Measurements from ENCODE around the gene MILR1.

Gene MILR1

GRCh38 chr17:64503341-64503740, 54.4 kb downstream of the MILR1 start:
- peak overlapping the region; percentile 100 for H3K4me3 ChIP-seq (replicated peaks; ENCODE audit: low read depth, low read length)
- TF ChIP-seq, protein P1, sequence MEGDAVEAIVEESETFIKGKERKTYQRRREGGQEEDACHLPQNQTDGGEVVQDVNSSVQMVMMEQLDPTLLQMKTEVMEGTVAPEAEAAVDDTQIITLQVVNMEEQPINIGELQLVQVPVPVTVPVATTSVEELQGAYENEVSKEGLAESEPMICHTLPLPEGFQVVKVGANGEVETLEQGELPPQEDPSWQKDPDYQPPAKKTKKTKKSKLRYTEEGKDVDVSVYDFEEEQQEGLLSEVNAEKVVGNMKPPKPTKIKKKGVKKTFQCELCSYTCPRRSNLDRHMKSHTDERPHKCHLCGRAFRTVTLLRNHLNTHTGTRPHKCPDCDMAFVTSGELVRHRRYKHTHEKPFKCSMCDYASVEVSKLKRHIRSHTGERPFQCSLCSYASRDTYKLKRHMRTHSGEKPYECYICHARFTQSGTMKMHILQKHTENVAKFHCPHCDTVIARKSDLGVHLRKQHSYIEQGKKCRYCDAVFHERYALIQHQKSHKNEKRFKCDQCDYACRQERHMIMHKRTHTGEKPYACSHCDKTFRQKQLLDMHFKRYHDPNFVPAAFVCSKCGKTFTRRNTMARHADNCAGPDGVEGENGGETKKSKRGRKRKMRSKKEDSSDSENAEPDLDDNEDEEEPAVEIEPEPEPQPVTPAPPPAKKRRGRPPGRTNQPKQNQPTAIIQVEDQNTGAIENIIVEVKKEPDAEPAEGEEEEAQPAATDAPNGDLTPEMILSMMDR (IDR thresholded peaks at IDR 0.05; ENCODE audit: low read length, missing control alignments): no peak
- no peak for DNase-seq (ENCODE audit: low read depth)

GRCh38 chr17:64503821-64504768, 55.2 kb downstream of the MILR1 start:
- H3K4me3 ChIP-seq (replicated peaks; ENCODE audit: low read depth, low read length): peak overlapping the region; percentile 100
- no peak for DNase-seq (ENCODE audit: low read depth)
- TF ChIP-seq, protein P1 (IDR thresholded peaks at IDR 0.05; ENCODE audit: low read length, missing control alignments): no peak

DNA sequence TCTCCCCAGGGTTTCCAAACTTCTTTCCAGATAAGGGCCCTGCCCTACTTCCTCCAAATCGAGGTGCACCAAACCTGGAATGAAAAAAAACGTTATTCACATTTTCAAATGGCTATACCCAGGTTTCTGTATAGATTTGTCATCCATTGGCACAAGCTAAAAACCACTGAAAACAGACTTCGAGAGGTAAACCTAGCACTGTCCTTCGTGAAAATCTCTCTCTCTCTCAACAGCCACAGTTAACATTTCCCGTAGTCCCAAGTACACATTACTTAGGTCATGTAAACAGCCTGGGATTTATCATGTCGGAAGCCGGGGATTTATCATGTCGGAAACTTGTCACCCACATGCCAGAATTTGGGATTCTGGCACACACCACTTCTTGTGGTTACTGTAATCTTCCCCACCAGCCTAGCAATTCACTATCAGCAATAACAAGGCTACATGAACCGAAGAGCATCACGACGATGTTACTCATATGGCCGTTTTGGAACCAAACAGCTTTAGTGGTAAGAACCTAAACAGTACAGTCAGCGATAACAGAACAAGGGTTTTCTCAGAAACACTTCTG, 55.9 kb downstream of the MILR1 start:
- DNase-seq (ENCODE audit: low read depth): peak; percentile 76
- peak overlapping the region; percentile 100 for H3K4me3 ChIP-seq (replicated peaks; ENCODE audit: low read depth, low read length)
- TF ChIP-seq, protein P1 (IDR thresholded peaks at IDR 0.05; ENCODE audit: low read length, missing control alignments): no peak

- TF ChIP-seq, protein P1 (IDR thresholded peaks at IDR 0.05; ENCODE audit: low read length, missing control alignments): no peak
- H3K4me3 ChIP-seq (replicated peaks; ENCODE audit: low read depth, low read length): peak overlapping the region; percentile 100
- DNase-seq (ENCODE audit: low read depth): peak; percentile 90
These were observed 56.7 kb downstream of the MILR1 start for GRCh38 chr17:64505340-64506200.

DNA sequence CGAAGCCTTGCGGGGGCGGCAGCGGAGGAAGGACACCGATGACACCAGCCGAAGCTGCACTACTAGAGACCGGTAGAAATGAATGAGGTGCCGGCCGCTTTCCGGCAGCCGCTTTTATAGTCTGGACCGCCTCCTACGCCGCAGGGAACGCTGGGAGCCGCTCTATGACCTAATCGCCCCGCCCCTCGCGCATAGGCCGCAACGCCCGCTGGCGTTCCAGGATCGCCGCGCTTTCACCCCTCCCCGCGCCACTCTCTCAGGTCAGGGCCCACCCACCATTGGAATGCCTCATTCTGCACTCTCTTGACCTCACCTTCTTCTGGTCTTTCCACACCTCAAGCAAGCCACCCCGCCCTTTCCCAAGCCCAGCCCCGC, 57.3 kb downstream of the MILR1 start, which contains the start of gene DDX5:
Gene DDX5 (minus strand): TSS at position 89 of the 375 bp plus-strand sequence. CDS start 170 bp downstream, outside the sequence.
- peak; percentile 97 for DNase-seq (ENCODE audit: low read depth)

More for the DNA sequence above, 57.3 kb downstream of the MILR1 start, which contains the start of gene DDX5:
- TF ChIP-seq, protein P1 (IDR thresholded peaks at IDR 0.05; ENCODE audit: low read length, missing control alignments): no peak
- peak within 1 kb of the TSS; percentile 100 for H3K4me3 ChIP-seq (replicated peaks; ENCODE audit: low read depth, low read length)

Measured in fibroblast of pulmonary artery (primary cell).